Measurements from ENCODE around the gene COL25A1.

COL25A1 gene

DNA sequence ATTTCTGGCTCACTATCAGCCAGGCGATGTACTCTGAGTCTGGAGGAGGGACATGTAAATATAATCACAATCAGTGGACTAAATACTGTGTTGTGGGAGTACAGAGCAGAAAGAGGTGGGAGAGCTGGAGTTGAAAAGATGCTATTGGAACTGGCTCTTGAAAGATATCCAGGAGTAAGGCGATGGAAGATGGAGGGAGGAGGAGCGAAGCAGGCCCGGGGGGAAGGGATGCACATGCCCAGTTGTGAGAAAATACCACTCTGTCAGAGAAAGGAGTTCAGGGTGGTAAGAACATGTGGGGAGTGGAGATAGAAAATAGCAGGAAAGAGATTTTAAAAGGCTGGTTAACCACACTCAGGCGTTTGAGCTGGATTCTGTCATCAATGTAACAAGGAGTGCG is 322.7 kb downstream of the COL25A1 start:
- in situ Hi-C loops (cut with MboI; ENCODE audit: low sequenced_read_pairs, unreplicated experiment) = no loop called here
- DNase-seq (ENCODE audit: low spot score) = no peak
- no peak for TF ChIP-seq CTCF (IDR thresholded peaks at IDR 0.05; ENCODE audit: borderline replicate concordance, control extremely low read depth, extremely low read depth, insufficient read depth, missing control alignments)

DNA sequence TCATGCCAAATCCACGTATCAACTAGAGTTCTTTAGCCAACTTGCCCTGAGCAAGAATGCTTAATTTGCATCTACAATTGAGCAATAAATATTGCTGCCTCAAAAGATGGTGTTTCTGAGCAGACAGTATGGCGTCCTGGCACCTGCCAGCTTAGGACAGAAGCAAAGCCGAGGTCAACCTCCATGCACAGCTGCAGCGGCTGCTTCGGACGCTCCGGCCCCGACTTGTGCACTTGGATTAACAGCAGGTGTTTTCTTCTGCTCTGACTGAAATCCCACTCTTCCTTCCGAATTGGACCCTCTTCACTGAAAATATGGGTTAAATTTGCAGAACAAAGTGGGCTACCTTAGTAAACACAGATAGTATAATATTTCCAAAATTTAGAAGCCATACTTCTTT is 324.4 kb downstream of the COL25A1 start:
- TF ChIP-seq CTCF (IDR thresholded peaks at IDR 0.05; ENCODE audit: borderline replicate concordance, control extremely low read depth, extremely low read depth, insufficient read depth, missing control alignments) = no peak
- in situ Hi-C loops (cut with MboI; ENCODE audit: low sequenced_read_pairs, unreplicated experiment) = no loop called here
- no peak for DNase-seq (ENCODE audit: low spot score)

DNA sequence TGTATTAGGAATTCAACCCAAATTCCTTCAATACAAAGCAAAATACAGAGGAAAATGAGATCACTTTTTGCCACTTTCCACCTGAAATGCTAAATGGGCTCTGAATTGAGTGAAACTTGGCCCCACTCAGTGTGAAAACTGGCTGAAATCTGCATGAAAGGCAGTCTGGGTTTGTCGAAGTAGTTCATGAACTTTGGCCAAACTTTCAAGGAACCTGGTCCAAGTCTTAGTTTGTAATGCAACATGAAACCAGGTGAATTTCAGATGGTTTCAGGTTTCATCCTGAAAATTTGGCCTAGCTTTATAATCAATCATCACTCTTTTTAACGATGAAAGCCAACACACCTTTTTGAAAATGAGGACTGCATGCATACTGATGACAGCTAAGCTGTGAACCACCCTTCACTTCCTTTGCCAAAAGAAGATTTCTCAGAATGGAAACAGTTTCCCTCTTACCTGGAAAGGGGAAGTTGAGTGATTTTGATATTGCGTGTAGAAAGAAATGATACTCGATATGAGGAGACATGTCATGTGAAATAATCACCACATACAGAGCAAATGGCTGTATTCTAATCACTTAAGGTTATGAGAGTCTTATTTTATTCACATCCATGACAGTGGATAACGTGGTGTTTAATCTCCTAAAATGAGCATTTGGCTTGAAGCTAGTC is 329.7 kb downstream of the COL25A1 start:
- TF ChIP-seq CTCF (IDR thresholded peaks at IDR 0.05; ENCODE audit: borderline replicate concordance, control extremely low read depth, extremely low read depth, insufficient read depth, missing control alignments) = no peak
- in situ Hi-C loops (cut with MboI; ENCODE audit: low sequenced_read_pairs, unreplicated experiment) = no loop called here
- no peak for DNase-seq (ENCODE audit: low spot score)

- in situ Hi-C loops (cut with MboI; ENCODE audit: low sequenced_read_pairs, unreplicated experiment) = no loop called here
- DNase-seq (ENCODE audit: low spot score) = no peak
- TF ChIP-seq CTCF (IDR thresholded peaks at IDR 0.05; ENCODE audit: borderline replicate concordance, control extremely low read depth, extremely low read depth, insufficient read depth, missing control alignments) = no peak
These were observed 331.0 kb downstream of the COL25A1 start for GRCh38 chr4:108971473-108971872.

DNA sequence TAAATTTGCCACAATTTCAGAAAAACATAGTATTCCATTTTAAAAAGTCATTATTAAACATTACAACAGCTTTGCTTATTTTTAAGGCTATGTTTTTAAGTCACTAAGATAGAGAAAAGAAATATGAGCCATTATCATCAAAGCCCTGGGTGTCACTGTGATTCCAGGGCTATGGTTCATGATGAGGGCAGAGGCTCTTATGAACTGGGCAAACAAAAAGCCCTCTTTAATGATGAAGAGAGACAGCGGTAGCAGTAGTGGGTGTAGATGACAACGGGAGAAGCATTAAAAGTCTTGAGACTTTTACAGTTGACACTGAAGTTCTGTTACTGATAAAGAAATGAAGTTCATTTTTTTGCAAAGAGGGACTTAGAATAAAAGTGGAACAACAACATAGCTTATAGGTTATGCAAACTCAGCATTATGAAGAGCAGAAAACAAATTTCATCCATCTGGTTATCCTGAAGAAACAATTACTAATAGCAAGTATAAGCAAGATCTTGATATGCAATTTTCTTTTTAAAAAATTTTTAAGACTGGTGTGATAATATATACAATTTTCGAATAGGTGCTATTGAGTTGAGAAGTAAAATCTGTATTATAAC is 336.9 kb downstream of the COL25A1 start:
- TF ChIP-seq CTCF (IDR thresholded peaks at IDR 0.05; ENCODE audit: borderline replicate concordance, control extremely low read depth, extremely low read depth, insufficient read depth, missing control alignments) = no peak
- in situ Hi-C loops (cut with MboI; ENCODE audit: low sequenced_read_pairs, unreplicated experiment) = no loop called here
- no peak for DNase-seq (ENCODE audit: low spot score)

- in situ Hi-C loops (cut with MboI; ENCODE audit: low sequenced_read_pairs, unreplicated experiment) = no loop called here
- no peak for TF ChIP-seq CTCF (IDR thresholded peaks at IDR 0.05; ENCODE audit: borderline replicate concordance, control extremely low read depth, extremely low read depth, insufficient read depth, missing control alignments)
- DNase-seq (ENCODE audit: low spot score) = no peak
These were observed 337.4 kb downstream of the COL25A1 start for GRCh38 chr4:108965016-108965415.

Data from GM13976 (cell line).